Thymus (tissue), 14 donors: ENCODE results near the gene PIH1D1. TPM values are rescaled to one million over a fixed set of nuclear protein-coding genes. Genes with fewer than 3 reads are reported as not detected.

ENCODE experiments used
- DNase-seq, 9 donors: peaks; one replicate each; pipeline ENCODE4 v3.0.0-alpha.2; 2013; ENCODE audit warnings: low spot score in 9 of 9, low read depth in 6 of 9, missing footprints in 1 of 9
- H3K27ac ChIP-seq, 2 donors: one replicate each; pipeline ENCODE4 v1.5.1; 2013; ENCODE audit warnings: control low read depth in 1 of 2, low read depth in 1 of 2, low read length in 1 of 2, mild to moderate bottlenecking in 1 of 2, moderate library complexity in 1 of 2
- H3K27me3 ChIP-seq, 2 donors: one replicate each; pipeline ENCODE4 v1.5.1; 2013; ENCODE audit warnings: low read length in 1 of 2; ENCODE audit not compliant: control insufficient read depth in 2 of 2, insufficient read depth in 1 of 2
- H3K36me3 ChIP-seq, 2 donors: one replicate each; pipeline ENCODE4 v1.5.1; 2013; ENCODE audit warnings: low read length in 1 of 2, mild to moderate bottlenecking in 1 of 2, moderate library complexity in 1 of 2; ENCODE audit not compliant: control insufficient read depth in 2 of 2, insufficient read depth in 2 of 2
- H3K4me1 ChIP-seq, 2 donors: one replicate each; pipeline ENCODE4 v1.5.1; 2013; ENCODE audit warnings: low read length in 2 of 2; ENCODE audit not compliant: control insufficient read depth in 2 of 2, insufficient read depth in 2 of 2
- H3K4me3 ChIP-seq, 2 donors: one replicate each; pipeline ENCODE4 v1.5.1; 2013; ENCODE audit warnings: low read length in 2 of 2, control low read depth in 1 of 2, mild to moderate bottlenecking in 1 of 2
- H3K9me3 ChIP-seq, 2 donors: one replicate each; pipeline ENCODE4 v1.5.1; 2013; ENCODE audit warnings: low read length in 1 of 2, mild to moderate bottlenecking in 1 of 2; ENCODE audit not compliant: control insufficient read depth in 2 of 2, insufficient read depth in 1 of 2
- WGBS: extraction: QIAGEN DNeasy Blood & Tissue Kit; methylation state at CpG from one replicate; pipeline ENCODE4 v1.1.7; 2013; 5-methylcytosine and 5-hydroxymethylcytosine counted together
- long read RNA-seq, 10 donors: transcript quantifications; one replicate each; lab custom pipeline, GENCODE V29; 2026
- polyA plus RNA-seq: library from polyadenylated mRNA; stranded (reverse); fragments of 200-250 nt; gene quantifications from one replicate; pipeline ENCODE4 v1.2.3, GENCODE V29; 2013
- total RNA-seq: library from RNA; stranded (reverse); fragments of 120-200 nt; gene quantifications from one replicate; pipeline ENCODE4 v1.2.4, GENCODE V29; 2013
- donor health status: healthy.

The PIH1D1 gene
- 99.1 TPM for total RNA-seq
- 130 TPM for polyA plus RNA-seq
- long read RNA-seq, donor 1, partial matches to known transcripts: 0 of 6 reads
- long read RNA-seq, donor 1, other reads (novel, unspliced or antisense): 0 of 6 reads
- long read RNA-seq, donor 2, transcript PIH1D1-223 (2 exons, 474 nt): minor isoform, 7 of 70 reads
- long read RNA-seq, donor 2, transcript PIH1D1-201 (9 exons, 1,192 nt): major isoform, 45 of 70 reads
- long read RNA-seq, donor 2, partial matches to known transcripts: 11 of 70 reads
- long read RNA-seq, donor 2, other reads (novel, unspliced or antisense): 0 of 70 reads
- long read RNA-seq, donor 3, transcript PIH1D1-223 (2 exons, 474 nt): minor isoform, 7 of 3,412 reads
- long read RNA-seq, donor 3, transcript PIH1D1-208 (3 exons, 424 nt): minor isoform, 8 of 3,412 reads
- long read RNA-seq, donor 3, transcript PIH1D1-201 (9 exons, 1,192 nt): major isoform, 42 of 3,412 reads
- long read RNA-seq, donor 3, partial matches to known transcripts: 3,116 of 3,412 reads
- long read RNA-seq, donor 3, other reads (novel, unspliced or antisense): 236 of 3,412 reads
- long read RNA-seq, donor 4, transcript PIH1D1-223 (2 exons, 474 nt): minor isoform, 5 of 20 reads
- long read RNA-seq, donor 4, transcript PIH1D1-201 (9 exons, 1,192 nt): major isoform, 14 of 20 reads
- long read RNA-seq, donor 4, partial matches to known transcripts: 0 of 20 reads
- long read RNA-seq, donor 4, other reads (novel, unspliced or antisense): 0 of 20 reads
- long read RNA-seq, donor 5, transcript PIH1D1-201 (9 exons, 1,192 nt): major isoform, 48 of 337 reads
- long read RNA-seq, donor 5, transcript PIH1D1-205 (3 exons, 1,037 nt): minor isoform, 5 of 337 reads
- long read RNA-seq, donor 5, transcript PIH1D1-223 (2 exons, 474 nt): minor isoform, 25 of 337 reads
- long read RNA-seq, donor 5, transcript PIH1D1-208 (3 exons, 424 nt): minor isoform, 9 of 337 reads
- long read RNA-seq, donor 5, partial matches to known transcripts: 211 of 337 reads
- long read RNA-seq, donor 5, other reads (novel, unspliced or antisense): 37 of 337 reads
- long read RNA-seq, donor 6, transcript PIH1D1-223 (2 exons, 474 nt): minor isoform, 6 of 5,632 reads
- long read RNA-seq, donor 6, transcript PIH1D1-201 (9 exons, 1,192 nt): major isoform, 18 of 5,632 reads
- long read RNA-seq, donor 6, partial matches to known transcripts: 5,511 of 5,632 reads
- long read RNA-seq, donor 6, other reads (novel, unspliced or antisense): 93 of 5,632 reads
- long read RNA-seq, donor 7, transcript PIH1D1-201 (9 exons, 1,192 nt): major isoform, 33 of 50 reads
- long read RNA-seq, donor 7, transcript PIH1D1-223 (2 exons, 474 nt): minor isoform, 10 of 50 reads
- long read RNA-seq, donor 7, partial matches to known transcripts: 5 of 50 reads
- long read RNA-seq, donor 7, other reads (novel, unspliced or antisense): 0 of 50 reads
- long read RNA-seq, donor 8, transcript PIH1D1-201 (9 exons, 1,192 nt): major isoform, 9 of 15 reads
- long read RNA-seq, donor 8, partial matches to known transcripts: 0 of 15 reads
- long read RNA-seq, donor 8, other reads (novel, unspliced or antisense): 0 of 15 reads
- long read RNA-seq, donor 9, transcript PIH1D1-201 (9 exons, 1,192 nt): major isoform, 24 of 30 reads
- long read RNA-seq, donor 9, partial matches to known transcripts: 0 of 30 reads
- long read RNA-seq, donor 9, other reads (novel, unspliced or antisense): 0 of 30 reads
- long read RNA-seq, donor 10, transcript PIH1D1-201 (9 exons, 1,192 nt): major isoform, 23 of 111 reads
- long read RNA-seq, donor 10, partial matches to known transcripts: 66 of 111 reads
- long read RNA-seq, donor 10, other reads (novel, unspliced or antisense): 16 of 111 reads

- peaks cover 0 to 12% of the 10 kb centered on the region in 2 donors for H3K9me3 ChIP-seq
- peaks cover 16 to 48% of the 10 kb centered on the region in 2 donors for H3K4me1 ChIP-seq
- peak within 1 kb of the TSS; percentile 98 to 99 for H3K27ac ChIP-seq
- 1% methylated on average over 42 of the region's 42 CpGs for WGBS
- DNase-seq: peak; percentile 95 to 100 (median 98)
- H3K4me3 ChIP-seq: peak within 1 kb of the TSS; percentile 89 to 95
- H3K36me3 ChIP-seq: peaks cover 32 to 46% of the 10 kb centered on the region in 2 donors
- H3K27me3 ChIP-seq: no peaks in the 10 kb centered on the region
Measured at GRCh38 chr19:49451430-49452181, at the start of gene PIH1D1. Gene PIH1D1, minus strand, starts transcription at chr19:49451814. Its CDS starts 240 bp downstream, at chr19:49451574.

DNA sequence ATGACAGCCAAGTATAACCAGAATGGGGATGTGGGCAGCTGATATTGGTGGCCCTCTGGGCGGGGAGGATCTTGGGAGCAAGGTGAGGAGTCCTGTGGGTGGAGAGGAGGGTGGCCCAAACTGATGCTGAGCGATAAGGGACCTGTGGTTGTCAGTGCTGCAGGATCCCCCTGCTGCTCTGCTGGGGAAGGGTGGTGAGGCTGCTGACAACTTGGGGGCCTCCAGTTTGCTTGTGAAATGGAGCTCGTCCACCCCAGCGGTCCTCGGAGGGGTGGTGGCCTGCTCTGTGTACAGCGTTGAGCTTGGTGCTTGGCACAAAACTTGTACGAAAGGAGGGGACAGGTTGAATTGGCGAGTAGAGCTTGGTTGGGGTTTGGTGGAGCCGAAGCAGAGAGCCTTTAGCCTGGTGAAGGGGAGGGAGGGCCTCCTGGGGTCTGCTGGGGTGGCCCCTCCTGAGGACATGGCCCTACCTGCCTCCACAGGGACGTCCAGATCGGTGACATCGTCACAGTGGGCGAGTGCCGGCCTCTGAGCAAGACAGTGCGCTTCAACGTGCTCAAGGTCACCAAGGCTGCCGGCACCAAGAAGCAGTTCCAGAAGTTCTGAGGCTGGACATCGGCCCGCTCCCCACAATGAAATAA is 47.5 kb upstream of the PIH1D1 start:
- H3K27me3 ChIP-seq: no peaks in the 10 kb centered on the region
- H3K4me1 ChIP-seq: peaks cover 24 to 79% of the 10 kb centered on the region in 2 donors
- H3K9me3 ChIP-seq: peaks cover 0 to 5% of the 10 kb centered on the region in 2 donors

DNA sequence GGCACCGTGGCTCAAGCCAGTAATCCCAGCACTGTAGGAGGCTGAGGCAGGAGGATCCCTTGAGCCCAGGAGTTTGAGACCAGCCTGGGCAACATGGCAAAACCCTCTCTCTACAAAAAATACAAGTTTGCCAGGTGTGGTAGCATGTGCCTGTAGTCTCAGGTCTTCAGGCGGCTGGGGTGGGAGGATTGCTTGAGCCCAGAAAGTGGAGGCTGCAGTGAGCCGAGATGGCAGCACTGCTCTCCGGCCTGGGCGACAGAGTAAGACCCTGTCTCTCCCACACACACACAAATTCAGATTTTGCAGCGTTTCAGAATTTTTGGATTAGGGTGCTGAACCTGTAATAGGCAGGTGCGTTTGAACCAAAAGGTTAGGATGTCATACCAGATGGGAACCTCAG is 46.9 kb upstream of the PIH1D1 start:
- WGBS: 94% methylated on average over 7 of the region's 7 CpGs
- peak overlapping the region; percentile 23 to 88 for H3K4me3 ChIP-seq
- peaks cover 26 to 34% of the 10 kb centered on the region in 2 donors for H3K36me3 ChIP-seq
- H3K27ac ChIP-seq: peak overlapping the region; percentile 61 to 100
- no peaks in the 10 kb centered on the region for H3K27me3 ChIP-seq
- no peak for DNase-seq
- peaks cover 24 to 77% of the 10 kb centered on the region in 2 donors for H3K4me1 ChIP-seq
- H3K9me3 ChIP-seq: peaks cover 0 to 5% of the 10 kb centered on the region in 2 donors

More for the DNA sequence above, 47.5 kb upstream of the PIH1D1 start:
- peaks cover 26 to 34% of the 10 kb centered on the region in 2 donors for H3K36me3 ChIP-seq
- WGBS: 93% methylated on average over 19 of the region's 19 CpGs
- peak overlapping the region; percentile 88 to 100 for H3K27ac ChIP-seq
- peak overlapping the region; percentile 57 to 88 for H3K4me3 ChIP-seq
- DNase-seq: no peak

GRCh38 chr19:49497789-49498103 is 46.1 kb upstream of the PIH1D1 start:
- Histone ChIP-seq H3K9me3 (peaks cover 0 to 5% of the 10 kb centered on the region in 2 donors), H3K4me3 (peak overlapping the region; percentile 78 to 96), H3K27me3 (no peaks in the 10 kb centered on the region), H3K36me3 (peaks cover 33 to 40% of the 10 kb centered on the region in 2 donors), H3K4me1 (peaks cover 22 to 69% of the 10 kb centered on the region in 2 donors), H3K27ac (peak overlapping the region; percentile 58 to 98)
- WGBS: 98% methylated on average over 12 of the region's 12 CpGs
- DNase-seq: no peak

DNA sequence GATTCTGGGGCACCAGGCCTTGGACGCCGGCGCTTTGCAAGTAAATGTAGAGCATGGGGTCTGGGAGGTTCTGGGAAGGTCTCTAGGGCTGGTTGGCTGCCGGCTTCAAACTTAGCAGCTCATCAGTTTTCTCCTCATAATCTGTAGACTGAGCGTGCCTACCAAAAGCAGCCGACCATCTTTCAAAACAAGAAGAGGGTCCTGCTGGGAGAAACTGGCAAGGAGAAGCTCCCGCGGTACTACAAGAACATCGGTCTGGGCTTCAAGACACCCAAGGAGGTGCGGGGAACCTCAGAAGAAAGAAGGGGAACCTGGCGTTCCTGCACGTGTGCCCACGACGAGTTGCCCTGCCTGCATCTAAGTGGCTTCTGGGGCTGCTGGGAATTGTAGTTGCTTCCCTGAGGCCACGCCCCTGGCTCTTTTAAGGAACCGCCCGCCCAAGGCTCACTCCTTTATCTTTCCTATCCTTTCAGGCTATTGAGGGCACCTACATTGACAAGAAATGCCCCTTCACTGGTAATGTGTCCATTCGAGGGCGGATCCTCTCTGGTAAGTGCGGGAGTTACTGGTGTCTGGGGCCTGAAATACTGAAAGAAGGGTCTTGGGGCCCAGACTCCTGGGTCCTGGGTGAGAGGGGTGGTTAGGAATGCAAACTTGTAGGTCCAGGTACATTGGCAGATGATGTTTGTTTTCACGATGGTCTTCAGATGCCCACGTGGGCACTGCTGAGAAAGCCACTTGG is 45.6 kb upstream of the PIH1D1 start:
- Histone ChIP-seq H3K4me3 (peak overlapping the region; percentile 78 to 96), H3K4me1 (peaks cover 22 to 64% of the 10 kb centered on the region in 2 donors), H3K27ac (peak overlapping the region; percentile 94 to 98), H3K27me3 (no peaks in the 10 kb centered on the region), H3K9me3 (peaks cover 0 to 5% of the 10 kb centered on the region in 2 donors), H3K36me3 (peaks cover 38 to 46% of the 10 kb centered on the region in 2 donors)
- 27% methylated on average over 22 of the region's 22 CpGs for WGBS
- DNase-seq: peak in 5 of 9 donors; percentile 66 to 87 (median 75)

- H3K27ac ChIP-seq: peak overlapping the region; percentile 94 to 98
- H3K4me1 ChIP-seq: peaks cover 22 to 59% of the 10 kb centered on the region in 2 donors
- H3K9me3 ChIP-seq: peaks cover 0 to 5% of the 10 kb centered on the region in 2 donors
- H3K36me3 ChIP-seq: peaks cover 44 to 52% of the 10 kb centered on the region in 2 donors
- H3K27me3 ChIP-seq: no peaks in the 10 kb centered on the region
- DNase-seq: no peak
- peak overlapping the region; percentile 78 to 96 for H3K4me3 ChIP-seq
- under 1% methylated on average over 11 of the region's 11 CpGs for WGBS
Measured at GRCh38 chr19:49496574-49497008, 45.0 kb upstream of the PIH1D1 start.
